T follicular helper cell (primary cell): ENCODE data around the gene PCDH20.
"Not testable (repeated sequence)": the region's sequence is repeated elsewhere in the genome, so short reads cannot be mapped to it uniquely, and the experiment has no call there.

Experiments
- DNase-seq: peaks from one replicate; pipeline ENCODE4 v3.0.0-alpha.2; 2020; ENCODE audit warnings: low read depth
- total RNA-seq, 2 experiments: gene quantifications; one replicate each; lab custom pipeline; 2026; lab: John Stamatoyannopoulos, UW

PCDH20 gene
- total RNA-seq = 0 reads per million in 2 experiments

GRCh38 chr13:61415749-61416148, at the start of gene PCDH20:
Gene PCDH20, minus strand, starts transcription at chr13:61415849. Its CDS starts 691 bp downstream, at chr13:61415158.
- DNase-seq = no peak

GRCh38 chr13:61463024-61463423, 47.4 kb upstream of the PCDH20 start:
- no peak for DNase-seq

- DNase-seq = no peak
These were observed 37.5 kb upstream of the PCDH20 start for GRCh38 chr13:61453121-61453520.

DNA sequence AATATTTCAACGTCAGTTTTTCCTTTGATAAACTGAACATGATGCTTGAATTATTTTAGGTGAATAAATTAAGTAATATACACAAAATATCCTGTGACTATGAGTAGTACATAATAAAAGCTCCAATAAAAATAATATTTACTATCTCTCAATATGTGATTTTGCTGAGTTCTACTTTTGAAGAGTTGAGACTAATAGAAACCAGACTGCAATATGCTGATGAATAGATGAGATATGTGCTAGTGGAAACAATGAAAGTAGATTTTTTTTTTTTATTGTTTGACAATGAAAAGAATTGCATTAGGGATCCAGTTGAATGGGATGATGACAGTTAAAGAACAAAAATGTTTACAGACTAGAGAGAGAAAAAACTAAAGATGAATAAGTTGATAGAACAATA, 16.4 kb upstream of the PCDH20 start:
- DNase-seq = no peak

- no peak for DNase-seq
These were observed 8.3 kb upstream of the PCDH20 start for GRCh38 chr13:61423915-61424314.

DNA sequence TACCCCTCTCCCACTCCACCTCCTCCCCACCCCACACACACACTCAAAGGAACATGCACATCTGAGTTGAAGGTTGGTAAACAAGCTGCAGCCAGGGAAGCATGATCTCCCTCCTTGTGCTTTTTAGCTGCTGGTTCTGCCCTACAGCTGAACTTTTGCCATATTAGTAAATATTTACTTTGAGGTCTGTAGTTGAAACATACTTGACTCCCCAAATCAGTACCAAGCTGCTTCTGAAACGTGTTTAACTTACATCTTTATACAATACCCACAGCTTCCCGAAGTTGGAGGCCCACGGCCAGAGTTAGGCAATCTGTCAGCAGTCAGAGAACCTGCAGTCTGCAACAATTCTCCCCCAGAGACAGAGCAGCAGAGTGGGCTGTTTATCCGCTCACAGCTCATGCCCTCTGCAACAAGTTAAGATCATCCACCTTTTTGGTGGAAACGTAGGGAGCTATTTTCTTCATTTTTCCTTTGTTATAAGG, 1.5 kb upstream of the PCDH20 start:
- DNase-seq = no peak

GRCh38 chr13:61415058-61415721, 459 bp downstream of the PCDH20 start:
- no peak for DNase-seq

DNA sequence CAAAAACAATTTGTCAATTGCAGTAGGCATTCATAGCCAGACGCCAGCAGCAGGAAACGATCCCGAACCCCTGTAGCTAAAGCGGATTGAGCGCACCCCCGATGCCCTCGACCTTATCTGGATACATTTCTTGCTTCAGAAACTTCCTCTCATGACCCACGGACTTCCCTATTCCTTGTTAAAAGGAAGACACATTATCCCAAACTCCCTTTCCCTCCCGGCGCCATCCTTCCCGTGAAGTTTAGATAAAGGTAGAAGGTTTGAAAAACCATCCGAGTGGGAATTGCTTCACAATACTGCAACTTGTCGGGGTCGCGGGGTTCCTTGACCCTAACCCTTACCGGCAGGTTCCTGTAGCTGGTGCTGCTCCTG, 977 bp downstream of the PCDH20 start:
- no peak for DNase-seq

GRCh38 chr13:61413572-61414535, 1.8 kb downstream of the PCDH20 start:
- no peak for DNase-seq

DNA sequence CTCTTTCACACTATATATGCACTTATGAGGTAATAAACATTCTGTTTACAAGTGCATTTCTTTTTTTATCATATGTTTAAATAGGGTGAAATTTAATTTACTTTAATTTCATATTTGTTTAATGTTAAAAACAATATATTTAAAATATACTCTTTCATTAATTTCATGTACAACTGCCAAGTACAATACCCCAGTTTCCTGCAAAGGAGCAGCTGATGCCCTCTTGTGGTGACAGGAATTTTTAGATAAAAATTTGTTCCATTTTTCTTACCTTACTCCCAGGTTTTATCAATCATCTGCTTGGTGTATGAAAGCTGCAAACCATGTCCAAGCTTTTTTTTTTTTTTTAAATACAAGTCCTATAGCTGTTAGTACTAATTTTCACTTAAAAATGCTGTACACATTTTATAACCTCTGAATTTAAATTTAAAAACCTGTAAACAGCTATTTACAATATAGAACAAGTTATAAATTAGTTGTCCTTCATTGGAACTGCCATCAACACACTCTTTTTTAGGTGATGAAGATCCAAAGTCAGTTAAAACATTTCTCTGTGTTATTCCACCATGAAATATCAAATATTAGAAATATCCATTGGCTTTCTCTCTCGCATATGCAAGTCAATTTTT, 4.9 kb downstream of the PCDH20 start:
- DNase-seq = no peak

DNA sequence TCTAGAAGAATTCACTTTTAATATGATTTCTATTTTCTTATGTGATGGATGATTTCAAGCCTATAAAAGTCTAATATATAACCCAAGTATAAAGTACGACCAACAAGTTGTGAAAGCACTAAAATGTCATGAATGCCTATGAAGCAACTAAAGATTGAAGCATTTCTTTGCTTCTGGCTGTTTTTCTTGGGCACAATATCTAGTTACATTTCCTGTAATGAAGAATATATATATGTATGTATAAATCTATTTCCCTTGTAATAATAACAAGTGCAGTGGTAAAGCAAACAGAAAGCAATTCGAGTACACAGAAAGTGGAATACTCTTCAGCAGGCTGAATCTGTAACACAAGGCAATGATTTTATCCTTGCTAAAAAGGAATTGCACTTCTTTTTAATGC, 5.4 kb downstream of the PCDH20 start:
- DNase-seq = no peak

DNA sequence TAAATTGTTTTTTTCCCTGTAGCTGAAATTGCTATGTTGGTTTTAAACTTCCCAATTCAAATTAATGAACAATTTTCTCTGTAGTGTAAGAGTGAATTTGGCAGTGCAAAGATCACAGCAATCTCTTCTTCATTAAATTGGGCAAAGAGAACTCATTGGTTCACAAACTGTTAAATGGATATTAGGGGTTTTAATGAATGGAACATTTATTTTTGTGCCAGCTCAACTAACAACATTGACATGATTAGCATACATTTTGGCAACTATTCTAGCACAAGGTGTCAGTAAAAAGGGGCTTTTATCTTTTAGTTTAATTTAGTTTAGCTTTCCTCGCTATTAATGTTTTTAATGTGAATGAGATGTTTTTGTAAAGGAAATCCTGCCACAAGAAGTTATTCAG, 7.1 kb downstream of the PCDH20 start:
- no peak for DNase-seq

- DNase-seq = no peak
These were observed 9.4 kb downstream of the PCDH20 start for GRCh38 chr13:61406275-61406674.

DNA sequence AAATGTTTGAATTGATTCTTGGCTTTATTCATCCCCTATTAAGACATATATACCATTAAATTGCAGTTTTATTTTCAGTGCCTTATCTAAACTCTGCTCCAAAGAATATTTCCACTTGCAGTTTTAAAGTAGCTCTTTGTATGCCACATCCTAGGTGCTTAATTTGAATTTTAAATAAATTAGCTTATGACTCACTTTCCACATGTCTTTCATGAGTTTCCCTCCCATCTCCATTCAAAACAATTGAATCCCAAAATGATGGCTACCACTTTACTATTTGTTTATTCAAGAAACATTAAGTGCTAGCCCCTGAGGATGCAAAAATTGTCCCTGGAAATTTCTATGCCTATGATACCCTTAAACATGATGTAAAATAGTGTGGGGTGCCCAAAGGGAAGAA, 19.5 kb downstream of the PCDH20 start:
- no peak for DNase-seq

- no peak for DNase-seq
These were observed 24.2 kb downstream of the PCDH20 start for GRCh38 chr13:61391426-61391825.

DNA sequence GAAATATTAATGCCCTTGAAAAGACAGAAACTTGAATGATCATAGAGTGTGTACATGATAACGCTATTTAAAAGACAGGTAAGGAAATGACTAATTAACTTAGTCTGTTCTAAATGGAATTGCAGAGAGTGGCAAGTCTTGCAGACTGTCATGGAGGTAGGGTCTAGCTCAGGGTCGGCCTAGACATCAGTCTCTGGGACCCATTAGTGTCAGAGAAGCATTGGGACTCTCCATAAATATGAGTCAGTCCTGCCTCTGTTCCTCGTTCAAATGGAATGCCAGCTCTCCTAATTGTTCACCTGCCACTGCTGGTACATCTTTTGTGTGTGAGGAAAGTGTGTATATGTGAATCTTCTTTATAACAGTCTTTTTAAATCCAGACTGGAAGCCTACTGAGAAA, 28.0 kb downstream of the PCDH20 start:
- no peak for DNase-seq

GRCh38 chr13:61383111-61383510, 32.5 kb downstream of the PCDH20 start:
- DNase-seq = no peak

GRCh38 chr13:61370520-61370919, 45.1 kb downstream of the PCDH20 start:
- DNase-seq = no peak

DNA sequence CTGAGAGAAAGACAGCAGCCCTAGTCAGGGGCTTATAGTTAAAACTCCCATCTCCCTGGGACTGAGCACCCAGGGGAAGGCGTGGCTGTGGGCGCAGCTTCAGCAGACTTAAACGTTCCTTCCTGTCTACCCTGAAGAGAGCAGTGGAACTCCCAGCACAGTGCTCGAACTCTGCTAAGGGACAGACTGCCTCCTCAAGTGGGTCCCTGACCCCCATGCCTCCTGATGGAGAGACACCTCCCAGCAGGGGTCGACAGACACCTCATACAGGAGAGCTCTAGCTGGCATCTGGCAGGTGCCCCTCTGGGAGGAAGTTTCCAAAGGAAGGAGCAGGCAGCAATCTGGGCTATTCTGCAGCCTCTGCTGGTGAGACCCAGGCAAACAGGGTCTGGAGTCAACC, 51.0 kb downstream of the PCDH20 start:
- not testable (repeated sequence) for DNase-seq

DNA sequence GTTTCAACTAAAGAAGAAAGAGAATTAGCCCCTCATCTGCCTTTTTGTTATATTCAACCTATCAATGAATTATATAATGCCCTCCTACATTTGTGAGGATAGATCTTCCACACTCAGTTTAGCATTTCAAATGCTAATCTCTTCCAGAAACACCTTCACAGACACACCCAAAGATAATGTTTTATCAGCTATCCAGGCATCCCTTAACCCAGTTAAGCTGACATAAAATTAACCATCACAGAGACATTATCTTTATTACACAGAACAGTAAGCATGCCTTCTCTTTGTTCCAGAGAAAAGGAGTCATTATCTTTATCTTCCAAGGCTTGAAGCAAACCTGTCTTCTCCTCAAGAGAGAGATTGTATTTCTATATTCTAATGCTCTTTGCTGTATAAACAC, 53.1 kb downstream of the PCDH20 start:
- DNase-seq = no peak
